HG03159 (cell line): ENCODE data around the gene ANKRD55.
"Not testable (repeated sequence)": the region's sequence is repeated elsewhere in the genome, so short reads cannot be mapped to it uniquely, and the experiment has no call there.

Experiments
- ATAC-seq: cut with Tn5 transposase; IDR thresholded peaks from one replicate; pipeline ENCODE4 v1.9.1; 2021; ENCODE audit warnings: mild to moderate bottlenecking, moderate library complexity; ENCODE audit not compliant: unreplicated experiment

The ANKRD55 gene

GRCh38 chr5:56147659-56148230, 85.4 kb downstream of the ANKRD55 start:
- ATAC-seq: no peak

- ATAC-seq: no peak
Observed at GRCh38 chr5:56147106-56147505, 86.0 kb downstream of the ANKRD55 start.

- no peak for ATAC-seq
Observed at GRCh38 chr5:56146674-56147073, 86.5 kb downstream of the ANKRD55 start.

- no peak for ATAC-seq
Observed at GRCh38 chr5:56145511-56145910, 87.6 kb downstream of the ANKRD55 start.

GRCh38 chr5:56145106-56145505, 88.0 kb downstream of the ANKRD55 start:
- no peak for ATAC-seq

GRCh38 chr5:56144211-56144610, 88.9 kb downstream of the ANKRD55 start:
- ATAC-seq: no peak

GRCh38 chr5:56143373-56143714, 89.8 kb downstream of the ANKRD55 start:
- no peak for ATAC-seq

- ATAC-seq: peak; percentile 81
Observed at GRCh38 chr5:56142614-56143372, 90.3 kb downstream of the ANKRD55 start.

GRCh38 chr5:56142233-56142613, 90.9 kb downstream of the ANKRD55 start:
- no peak for ATAC-seq

GRCh38 chr5:56140073-56140472, 93.1 kb downstream of the ANKRD55 start:
- no peak for ATAC-seq

GRCh38 chr5:56130664-56131063, 102.5 kb downstream of the ANKRD55 start:
- no peak for ATAC-seq

- ATAC-seq: no peak
Observed at GRCh38 chr5:56129288-56129687, 103.8 kb downstream of the ANKRD55 start.

- ATAC-seq: no peak
Observed at GRCh38 chr5:56128113-56128512, 105.0 kb downstream of the ANKRD55 start.

- no peak for ATAC-seq
Observed at GRCh38 chr5:56126487-56127179, 106.5 kb downstream of the ANKRD55 start.

- ATAC-seq: no peak
Observed at GRCh38 chr5:56123531-56124243, 109.4 kb downstream of the ANKRD55 start.

- ATAC-seq: not testable (repeated sequence)
Observed at GRCh38 chr5:56122360-56122985, 110.7 kb downstream of the ANKRD55 start.

GRCh38 chr5:56119050-56119449, 114.1 kb downstream of the ANKRD55 start:
- no peak for ATAC-seq

- no peak for ATAC-seq
Observed at GRCh38 chr5:56116599-56117141, 116.5 kb downstream of the ANKRD55 start.

- ATAC-seq: no peak
Observed at GRCh38 chr5:56115589-56115988, 117.5 kb downstream of the ANKRD55 start.

- ATAC-seq: no peak
Observed at GRCh38 chr5:56112526-56113121, 120.5 kb downstream of the ANKRD55 start.
